HG02571 (cell line): ENCODE data around the gene ARHGAP26.
A peak's percentile ranks its signal among the peaks of the same experiment; 100 is the strongest.
"Not testable (repeated sequence)": the region's sequence is repeated elsewhere in the genome, so short reads cannot be mapped to it uniquely, and the experiment has no call there.

Experiments
- ATAC-seq: cut with Tn5 transposase; IDR thresholded peaks from one replicate; pipeline ENCODE4 v1.9.1; 2021; ENCODE audit warnings: mild to moderate bottlenecking, moderate library complexity; ENCODE audit not compliant: unreplicated experiment

Gene ARHGAP26

DNA sequence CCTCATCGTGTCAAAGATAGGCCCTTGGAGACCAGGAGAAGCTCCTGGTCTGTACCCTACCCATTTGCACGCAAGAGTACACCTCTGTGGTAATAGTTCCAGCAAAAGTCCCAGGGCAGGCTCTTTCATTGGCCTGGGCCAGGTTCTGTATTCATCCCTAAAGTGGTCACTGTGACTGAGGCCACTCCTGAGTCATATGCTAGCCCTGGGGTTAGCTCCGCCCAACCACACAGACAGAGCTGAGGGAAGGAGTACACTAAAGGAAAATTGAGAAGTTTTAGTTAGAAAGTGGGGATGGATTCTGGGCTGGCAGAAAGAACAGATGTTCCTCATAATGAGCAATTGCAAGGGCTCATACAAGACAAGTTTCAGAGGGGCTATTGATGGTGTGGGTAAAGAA, 206.7 kb downstream of the ARHGAP26 start:
- no peak for ATAC-seq

- no peak for ATAC-seq
Observed at GRCh38 chr5:142977363-142978051, 207.3 kb downstream of the ARHGAP26 start.

DNA sequence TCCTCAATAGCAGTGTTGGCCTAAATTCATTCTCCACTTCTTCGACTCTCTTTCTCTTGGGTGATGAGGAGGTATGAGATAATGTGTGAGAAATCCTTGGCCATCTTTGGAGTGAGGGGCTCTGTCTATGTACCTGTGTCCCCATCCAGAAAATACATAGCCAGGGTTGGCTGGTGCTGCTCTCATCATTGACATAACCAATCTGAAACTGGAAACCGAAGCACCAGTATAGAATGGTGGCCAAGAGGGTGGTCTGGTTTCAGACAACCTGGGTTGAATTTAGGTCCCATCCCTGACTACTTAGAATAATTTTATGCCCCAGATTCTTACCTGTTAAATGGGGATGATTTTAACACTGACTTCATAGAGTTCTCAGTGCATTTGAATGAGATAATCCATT, 208.1 kb downstream of the ARHGAP26 start:
- no peak for ATAC-seq

- no peak for ATAC-seq
Observed at GRCh38 chr5:142978726-142979125, 208.5 kb downstream of the ARHGAP26 start.

DNA sequence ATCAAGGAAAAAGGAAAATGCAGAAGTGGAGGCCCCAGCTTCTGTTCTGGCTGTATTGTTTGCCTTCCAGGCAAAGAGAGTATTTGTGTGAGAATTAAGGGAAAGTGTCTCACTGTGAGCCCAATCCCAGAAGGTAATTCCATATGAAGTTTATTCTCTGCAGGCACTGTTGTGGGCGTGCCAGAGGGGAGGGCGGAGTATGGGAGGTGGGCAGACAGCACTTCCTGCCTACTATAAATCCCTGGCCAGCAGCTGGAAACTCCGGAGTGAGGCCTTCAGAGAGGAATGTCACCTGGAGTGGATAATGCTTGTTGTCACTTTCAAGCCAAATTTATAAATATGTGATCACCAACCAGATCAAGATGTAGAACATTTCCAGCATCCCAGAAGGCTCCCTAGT, 209.5 kb downstream of the ARHGAP26 start:
- no peak for ATAC-seq

- ATAC-seq = no peak
Observed at GRCh38 chr5:142981475-142981874, 211.3 kb downstream of the ARHGAP26 start.

DNA sequence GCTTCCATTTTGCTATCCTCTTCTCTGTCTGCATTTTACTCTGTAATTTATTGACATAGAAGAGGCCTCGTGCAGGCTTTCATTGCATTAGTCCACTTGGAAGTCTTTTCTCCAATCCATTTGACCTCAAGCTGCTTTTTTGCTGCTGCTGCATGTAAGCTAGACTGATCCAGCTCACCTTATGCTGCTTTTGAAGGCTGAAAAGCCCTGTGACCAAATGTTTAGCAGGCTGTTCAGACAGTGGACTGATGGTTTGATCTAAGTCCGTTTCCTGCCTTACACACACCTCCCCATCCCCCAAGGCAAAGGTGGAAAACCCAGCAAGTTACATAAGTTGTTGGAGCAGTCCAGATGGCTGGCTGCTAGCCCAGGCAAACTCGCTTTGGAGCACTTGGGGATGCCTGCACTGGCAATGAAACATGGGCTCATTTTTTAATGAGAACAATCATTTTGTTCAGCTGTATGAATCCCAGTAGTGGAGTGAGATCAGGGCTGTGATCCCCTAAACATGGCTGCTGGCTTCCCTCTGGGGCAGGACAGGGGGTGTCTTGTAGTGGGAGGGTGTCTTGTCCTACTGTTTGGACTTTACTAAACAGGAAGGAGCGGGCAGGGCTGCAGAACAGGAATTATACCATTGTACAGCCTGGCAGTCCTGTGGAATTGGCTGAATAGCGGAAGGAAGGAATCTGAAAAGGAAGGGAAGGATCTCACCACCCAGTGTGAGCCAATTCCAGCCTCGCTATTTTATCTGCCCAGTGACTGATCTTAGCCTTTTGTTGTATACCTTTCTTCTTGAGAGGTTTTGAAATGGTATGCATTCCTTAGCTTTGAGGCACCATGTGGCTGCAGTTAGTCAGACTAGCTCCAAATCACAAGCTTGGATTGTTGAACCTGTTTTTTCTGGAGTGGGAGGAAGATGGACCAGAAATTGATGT, 212.0 kb downstream of the ARHGAP26 start:
- no peak for ATAC-seq

- peak; percentile 48 for ATAC-seq
Observed at GRCh38 chr5:142982821-142983200, 212.6 kb downstream of the ARHGAP26 start.

DNA sequence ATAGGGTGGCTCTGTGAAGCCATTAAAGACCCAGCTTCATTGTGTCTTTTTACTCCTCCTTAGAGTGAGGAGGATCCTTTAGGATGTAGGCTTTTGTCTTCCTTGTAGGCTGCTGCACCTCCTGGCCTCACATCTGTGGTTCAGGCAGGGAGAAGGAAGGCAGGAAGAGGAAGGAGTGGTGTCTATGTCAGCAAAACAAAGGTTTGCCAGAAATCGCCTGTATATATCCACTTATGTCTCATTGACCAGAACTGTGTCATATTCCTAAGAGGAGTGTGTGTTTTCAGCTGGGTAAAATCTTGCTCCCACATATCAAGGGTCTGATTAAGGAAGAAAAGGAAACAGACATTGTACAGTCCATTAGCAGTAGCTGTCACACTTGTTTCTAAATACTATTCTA, 213.8 kb downstream of the ARHGAP26 start:
- ATAC-seq = no peak

GRCh38 chr5:142984525-142984924, 214.3 kb downstream of the ARHGAP26 start:
- ATAC-seq = no peak

DNA sequence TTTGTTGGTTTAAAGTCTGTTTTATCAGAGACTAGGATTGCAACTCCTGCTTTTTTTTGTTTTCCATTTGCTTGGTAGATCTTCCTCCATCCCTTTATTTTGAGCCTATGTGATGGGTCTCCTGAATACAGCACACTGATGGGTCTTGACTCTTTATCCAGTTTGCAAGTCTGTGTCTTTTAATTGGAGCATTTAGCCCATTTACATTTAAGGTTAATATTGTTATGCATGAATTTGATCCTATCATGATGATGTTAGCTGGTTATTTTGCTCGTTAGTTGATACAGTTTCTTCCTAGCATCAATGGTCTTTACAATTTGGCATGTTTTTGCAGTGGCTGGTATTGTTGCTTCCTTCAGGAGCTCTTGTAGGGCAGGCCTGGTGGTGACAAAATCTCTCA, 219.1 kb downstream of the ARHGAP26 start:
- ATAC-seq = not testable (repeated sequence)

DNA sequence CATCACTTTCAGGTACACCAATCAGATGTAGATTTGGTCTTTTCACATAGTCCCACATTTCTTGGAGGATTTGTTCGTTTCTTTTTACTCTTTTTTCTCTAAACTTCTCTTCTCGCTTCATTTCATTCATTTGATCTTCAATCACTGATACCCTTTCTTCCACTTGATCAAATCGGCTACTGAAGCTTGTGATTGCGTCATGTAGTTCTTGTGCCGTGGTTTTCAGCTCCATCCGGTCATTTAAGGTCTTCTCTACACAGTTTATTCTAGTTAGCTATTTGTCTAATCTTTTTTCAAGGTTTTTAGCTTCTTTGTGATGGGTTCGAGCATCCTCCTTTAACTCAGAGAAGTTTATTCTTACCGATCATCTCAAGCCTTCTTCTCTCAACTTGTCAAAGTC, 219.9 kb downstream of the ARHGAP26 start:
- ATAC-seq = not testable (repeated sequence)

DNA sequence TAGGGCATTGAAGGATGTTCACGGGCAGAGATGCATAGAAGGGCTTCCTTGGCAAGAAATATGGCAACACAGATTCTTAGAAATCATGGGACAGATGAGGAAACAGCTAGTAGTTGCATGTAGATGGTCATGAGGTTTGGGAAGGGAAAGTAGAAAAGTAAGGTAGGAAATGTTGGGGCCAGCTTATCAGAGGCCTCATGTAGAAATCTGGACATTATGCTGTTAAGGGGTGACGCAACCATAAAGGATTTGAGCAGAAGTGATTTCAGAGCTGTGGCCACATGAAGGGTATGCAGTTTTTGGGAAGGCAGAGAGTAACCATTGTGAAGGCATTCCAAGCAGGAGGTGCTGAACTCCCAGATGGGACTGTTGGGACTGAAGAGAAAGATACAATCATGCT, 224.0 kb downstream of the ARHGAP26 start:
- ATAC-seq = no peak

GRCh38 chr5:142995621-142996020, 225.4 kb downstream of the ARHGAP26 start:
- not testable (repeated sequence) for ATAC-seq

GRCh38 chr5:142997591-142997990, 227.4 kb downstream of the ARHGAP26 start:
- ATAC-seq = no peak

GRCh38 chr5:142998316-142999020, 228.3 kb downstream of the ARHGAP26 start:
- no peak for ATAC-seq

- not testable (repeated sequence) for ATAC-seq
Observed at GRCh38 chr5:143000551-143000950, 230.4 kb downstream of the ARHGAP26 start.

GRCh38 chr5:143001764-143002351, 231.7 kb downstream of the ARHGAP26 start:
- no peak for ATAC-seq

- ATAC-seq = peak; percentile 55
Observed at GRCh38 chr5:143002459-143003327, 232.5 kb downstream of the ARHGAP26 start.

DNA sequence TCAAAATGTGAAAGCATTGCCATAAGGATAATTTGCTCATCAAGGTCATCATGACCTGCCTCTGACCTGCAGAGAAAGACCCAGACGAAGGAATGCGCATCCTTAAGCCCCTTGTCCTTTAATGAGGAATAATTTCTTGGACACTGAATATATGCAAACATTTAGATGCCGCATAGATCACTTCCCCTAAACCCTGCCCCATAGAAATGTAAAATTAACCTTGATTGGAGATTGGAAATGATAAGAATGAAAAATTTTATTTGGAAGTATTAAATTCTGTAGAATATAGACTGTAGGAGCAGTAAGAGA, 233.1 kb downstream of the ARHGAP26 start:
- no peak for ATAC-seq
